HG03442 (cell line): Measurements from ENCODE around the gene USP10.
"Not testable (repeated sequence)": the region's sequence is repeated elsewhere in the genome, so short reads cannot be mapped to it uniquely, and the experiment has no call there.

Experiments used
- ATAC-seq: cut with Tn5 transposase; IDR thresholded peaks from one replicate; pipeline ENCODE4 v1.9.1; 2021; ENCODE audit warnings: mild to moderate bottlenecking, moderate library complexity; ENCODE audit not compliant: unreplicated experiment

Gene USP10

GRCh38 chr16:84726669-84727467 lies 27.1 kb downstream of the USP10 start:
- ATAC-seq: peak; percentile 42

- no peak for ATAC-seq
Measured at GRCh38 chr16:84728853-84729424, 29.1 kb downstream of the USP10 start.

GRCh38 chr16:84729716-84730320 lies 30.0 kb downstream of the USP10 start:
- ATAC-seq: no peak

- no peak for ATAC-seq
Measured at GRCh38 chr16:84730406-84731106, 30.8 kb downstream of the USP10 start.

GRCh38 chr16:84732332-84732673 lies 32.5 kb downstream of the USP10 start:
- not testable (repeated sequence) for ATAC-seq

GRCh38 chr16:84732674-84733352 lies 33.0 kb downstream of the USP10 start:
- no peak for ATAC-seq

GRCh38 chr16:84735849-84736586 lies 36.2 kb downstream of the USP10 start:
- ATAC-seq: no peak

- ATAC-seq: no peak
Measured at GRCh38 chr16:84737192-84738011, 37.6 kb downstream of the USP10 start.

- peak; percentile 54 for ATAC-seq
Measured at GRCh38 chr16:84738255-84739038, 38.6 kb downstream of the USP10 start.

GRCh38 chr16:84739349-84740124 lies 39.7 kb downstream of the USP10 start:
- no peak for ATAC-seq

GRCh38 chr16:84740596-84741116 lies 40.9 kb downstream of the USP10 start:
- ATAC-seq: no peak

- ATAC-seq: no peak
Measured at GRCh38 chr16:84741340-84741830, 41.6 kb downstream of the USP10 start.

- ATAC-seq: no peak
Measured at GRCh38 chr16:84742641-84743092, 42.9 kb downstream of the USP10 start.

GRCh38 chr16:84746231-84746630 lies 46.4 kb downstream of the USP10 start:
- ATAC-seq: no peak

GRCh38 chr16:84746875-84747274 lies 47.1 kb downstream of the USP10 start:
- no peak for ATAC-seq

GRCh38 chr16:84748247-84748646 lies 48.4 kb downstream of the USP10 start:
- ATAC-seq: not testable (repeated sequence)

- no peak for ATAC-seq
Measured at GRCh38 chr16:84749072-84749471, 49.3 kb downstream of the USP10 start.
